HepG2 (cell line): Measurements from ENCODE around the gene MORC3. TPM values are rescaled to one million over a fixed set of nuclear protein-coding genes. Genes with fewer than 3 reads are reported as not detected.

ENCODE experiments used
- AFF4 ChIP-seq: sonication (generic); formaldehyde crosslinking; IDR thresholded peaks from 2 replicates; pipeline ENCODE4 v1.4.0; 2020; ENCODE audit warnings: missing genetic modification reagents
- EP300 ChIP-seq, 3 experiments: sonication (generic) in 1 of 3; formaldehyde crosslinking in 1 of 3; IDR thresholded peaks; 2 replicates each; pipeline versions ENCODE4 v1.5.1 to v1.6.1; 2011 to 2020; ENCODE audit warnings: low read depth in 2 of 3, low read length in 2 of 3, borderline replicate concordance in 1 of 3, improper control_type of control experiment in 1 of 3, mild to moderate bottlenecking in 1 of 3, missing genetic modification reagents in 1 of 3, moderate library complexity in 1 of 3
- ISX ChIP-seq: sonication (generic); formaldehyde crosslinking; conservative IDR thresholded peaks from 2 replicates; pipeline ENCODE4 v1.5.0; 2020; ENCODE audit warnings: missing genetic modification reagents
- MLLT10 ChIP-seq: sonication (generic); formaldehyde crosslinking; IDR thresholded peaks from 2 replicates; pipeline ENCODE4 v1.4.0; 2020; ENCODE audit warnings: missing genetic modification reagents
- RFXAP ChIP-seq: sonication (generic); formaldehyde crosslinking; IDR thresholded peaks from 2 replicates; pipeline ENCODE4 v1.4.0; 2020; ENCODE audit warnings: missing genetic modification reagents, borderline replicate concordance
- U2AF2 ChIP-seq: fragments of 200-400 bp; formaldehyde crosslinking; IDR thresholded peaks from 2 replicates; pipeline ENCODE4 v1.6.1; 2017; ENCODE audit warnings: low read depth, mild to moderate bottlenecking, low read length
- XBP1 ChIP-seq: sonication (generic); formaldehyde crosslinking; IDR thresholded peaks from 2 replicates; pipeline ENCODE4 v1.5.0; 2020; ENCODE audit warnings: missing genetic modification reagents
- ZKSCAN1 ChIP-seq: fragments of 150-350 bp; IDR thresholded peaks from 2 replicates; pipeline ENCODE4 v1.6.1; 2014; ENCODE audit warnings: low read length
- ZNF547 ChIP-seq: sonication (generic); formaldehyde crosslinking; IDR thresholded peaks from 2 replicates; pipeline ENCODE4 v1.5.1; 2020; ENCODE audit warnings: mild to moderate bottlenecking, missing genetic modification reagents
- ZNF644 ChIP-seq: IDR thresholded peaks from 2 replicates; pipeline ENCODE4 v1.6.1; 2016; ENCODE audit warnings: low read depth
- ZNF720 ChIP-seq: sonication (generic); formaldehyde crosslinking; IDR thresholded peaks from 2 replicates; pipeline ENCODE4 v1.4.0; 2020; ENCODE audit warnings: missing genetic modification reagents
- ZNF790 ChIP-seq: sonication (generic); formaldehyde crosslinking; IDR thresholded peaks from 2 replicates; pipeline ENCODE4 v1.8.0; 2022; ENCODE audit warnings: missing genetic modification reagents, mild to moderate bottlenecking, borderline replicate concordance
- ZSCAN30 ChIP-seq: sonication (generic); formaldehyde crosslinking; IDR thresholded peaks from 2 replicates; pipeline ENCODE4 v1.5.0; 2020; ENCODE audit warnings: mild to moderate bottlenecking, missing genetic modification reagents
- polyA plus RNA-seq, 8 experiments: library from polyadenylated mRNA; depleted of rRNA in 3 of 8; stranded (reverse) in 7 of 8; unstranded in 1 of 8; fragments of >200 nt; fragmentation: Illumina TruSeq in 4 of 8; extraction: Trizol in 4 of 8; gene quantifications; 2 replicates each; pipeline versions ENCODE4 v1.2.1 to v1.2.3, GENCODE V29; 2011 to 2016; ENCODE audit warnings: low read depth in 4 of 8, missing spikeins in 1 of 8, mixed read lengths in 1 of 8; ENCODE audit not compliant: insufficient read depth in 1 of 8
- total RNA-seq, 5 experiments: library from RNA; depleted of rRNA; stranded (reverse); fragments of >200 nt; fragmentation: Illumina TruSeq; extraction: Trizol; gene quantifications; 2 replicates each; pipeline ENCODE4 v1.2.3, GENCODE V29; 2016; ENCODE audit warnings: low read depth in 1 of 5
- TF ChIP-seq, protein P1 (sequence below): sonication (generic); formaldehyde crosslinking; IDR thresholded peaks from 2 replicates; pipeline ENCODE4 v1.8.1; 2023; ENCODE audit warnings: mild to moderate bottlenecking, inconsistent platforms, moderate library complexity, missing genetic modification reagents, borderline replicate concordance
- TF ChIP-seq, protein P2 (sequence below), 2 experiments: IDR thresholded peaks; 2 replicates each; pipeline ENCODE4 v1.6.1; 2011 to 2012; ENCODE audit warnings: low read length in 2 of 2, borderline replicate concordance in 1 of 2, low read depth in 1 of 2, mild to moderate bottlenecking in 1 of 2, moderate library complexity in 1 of 2
- TF ChIP-seq, protein P3 (sequence below): sonication (generic); formaldehyde crosslinking; IDR thresholded peaks from 2 replicates; pipeline ENCODE4; 2020; ENCODE audit warnings: missing genetic modification reagents, mild to moderate bottlenecking, borderline replicate concordance

The MORC3 gene
- total and polyA plus RNA-seq, 2 of the 13 experiments (the other 11 are each of a cell fraction or from before 2014, with no cell fraction given): 12.9 to 19.5 TPM

- TF ChIP-seq, protein P1, sequence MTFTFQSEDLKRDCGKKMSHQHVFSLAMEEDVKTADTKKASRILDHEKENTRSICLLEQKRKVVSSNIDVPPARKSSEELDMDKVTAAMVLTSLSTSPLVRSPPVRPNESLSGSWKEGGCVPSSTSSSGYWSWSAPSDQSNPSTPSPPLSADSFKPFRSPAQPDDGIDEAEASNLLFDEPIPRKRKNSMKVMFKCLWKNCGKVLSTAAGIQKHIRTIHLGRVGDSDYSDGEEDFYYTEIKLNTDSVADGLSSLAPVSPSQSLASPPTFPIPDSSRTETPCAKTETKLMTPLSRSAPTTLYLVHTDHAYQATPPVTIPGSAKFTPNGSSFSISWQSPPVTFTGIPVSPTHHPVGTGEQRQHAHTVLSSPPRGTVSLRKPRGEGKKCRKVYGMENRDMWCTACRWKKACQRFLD (CRISPR knock-in tag): no peak; the same call in 1 of the 2 replicates
- TF ChIP-seq MLLT10 (no peak), ZNF547 (CRISPR knock-in tag) (no peak; the same call in 1 of the 2 replicates), ZKSCAN1 (no peak), ZNF644 (CRISPR knock-in tag) (no peak), XBP1 (CRISPR knock-in tag) (no peak), RFXAP (CRISPR knock-in tag) (peak; percentile 43; the same call in 1 of the 2 replicates), U2AF2 (no peak), EP300 (IDR thresholded peaks at IDR 0.05; ENCODE audit: low read depth in 2 of 2, low read length in 2 of 2) (no peak), EP300 (CRISPR knock-in tag; IDR thresholded peaks at IDR 0.05; ENCODE audit: borderline replicate concordance) (no peak), AFF4 (CRISPR knock-in tag) (no peak; the same call in 1 of the 2 replicates), ZNF720 (no peak), ISX (no peak), ZNF790 (CRISPR knock-in tag) (no peak), ZSCAN30 (CRISPR knock-in tag) (no peak)
- TF ChIP-seq, protein P2, sequence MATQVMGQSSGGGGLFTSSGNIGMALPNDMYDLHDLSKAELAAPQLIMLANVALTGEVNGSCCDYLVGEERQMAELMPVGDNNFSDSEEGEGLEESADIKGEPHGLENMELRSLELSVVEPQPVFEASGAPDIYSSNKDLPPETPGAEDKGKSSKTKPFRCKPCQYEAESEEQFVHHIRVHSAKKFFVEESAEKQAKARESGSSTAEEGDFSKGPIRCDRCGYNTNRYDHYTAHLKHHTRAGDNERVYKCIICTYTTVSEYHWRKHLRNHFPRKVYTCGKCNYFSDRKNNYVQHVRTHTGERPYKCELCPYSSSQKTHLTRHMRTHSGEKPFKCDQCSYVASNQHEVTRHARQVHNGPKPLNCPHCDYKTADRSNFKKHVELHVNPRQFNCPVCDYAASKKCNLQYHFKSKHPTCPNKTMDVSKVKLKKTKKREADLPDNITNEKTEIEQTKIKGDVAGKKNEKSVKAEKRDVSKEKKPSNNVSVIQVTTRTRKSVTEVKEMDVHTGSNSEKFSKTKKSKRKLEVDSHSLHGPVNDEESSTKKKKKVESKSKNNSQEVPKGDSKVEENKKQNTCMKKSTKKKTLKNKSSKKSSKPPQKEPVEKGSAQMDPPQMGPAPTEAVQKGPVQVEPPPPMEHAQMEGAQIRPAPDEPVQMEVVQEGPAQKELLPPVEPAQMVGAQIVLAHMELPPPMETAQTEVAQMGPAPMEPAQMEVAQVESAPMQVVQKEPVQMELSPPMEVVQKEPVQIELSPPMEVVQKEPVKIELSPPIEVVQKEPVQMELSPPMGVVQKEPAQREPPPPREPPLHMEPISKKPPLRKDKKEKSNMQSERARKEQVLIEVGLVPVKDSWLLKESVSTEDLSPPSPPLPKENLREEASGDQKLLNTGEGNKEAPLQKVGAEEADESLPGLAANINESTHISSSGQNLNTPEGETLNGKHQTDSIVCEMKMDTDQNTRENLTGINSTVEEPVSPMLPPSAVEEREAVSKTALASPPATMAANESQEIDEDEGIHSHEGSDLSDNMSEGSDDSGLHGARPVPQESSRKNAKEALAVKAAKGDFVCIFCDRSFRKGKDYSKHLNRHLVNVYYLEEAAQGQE (IDR thresholded peaks at IDR 0.05; ENCODE audit: borderline replicate concordance in 1 of 2, low read depth in 1 of 2, low read length in 2 of 2): no peak
- TF ChIP-seq, protein P3, sequence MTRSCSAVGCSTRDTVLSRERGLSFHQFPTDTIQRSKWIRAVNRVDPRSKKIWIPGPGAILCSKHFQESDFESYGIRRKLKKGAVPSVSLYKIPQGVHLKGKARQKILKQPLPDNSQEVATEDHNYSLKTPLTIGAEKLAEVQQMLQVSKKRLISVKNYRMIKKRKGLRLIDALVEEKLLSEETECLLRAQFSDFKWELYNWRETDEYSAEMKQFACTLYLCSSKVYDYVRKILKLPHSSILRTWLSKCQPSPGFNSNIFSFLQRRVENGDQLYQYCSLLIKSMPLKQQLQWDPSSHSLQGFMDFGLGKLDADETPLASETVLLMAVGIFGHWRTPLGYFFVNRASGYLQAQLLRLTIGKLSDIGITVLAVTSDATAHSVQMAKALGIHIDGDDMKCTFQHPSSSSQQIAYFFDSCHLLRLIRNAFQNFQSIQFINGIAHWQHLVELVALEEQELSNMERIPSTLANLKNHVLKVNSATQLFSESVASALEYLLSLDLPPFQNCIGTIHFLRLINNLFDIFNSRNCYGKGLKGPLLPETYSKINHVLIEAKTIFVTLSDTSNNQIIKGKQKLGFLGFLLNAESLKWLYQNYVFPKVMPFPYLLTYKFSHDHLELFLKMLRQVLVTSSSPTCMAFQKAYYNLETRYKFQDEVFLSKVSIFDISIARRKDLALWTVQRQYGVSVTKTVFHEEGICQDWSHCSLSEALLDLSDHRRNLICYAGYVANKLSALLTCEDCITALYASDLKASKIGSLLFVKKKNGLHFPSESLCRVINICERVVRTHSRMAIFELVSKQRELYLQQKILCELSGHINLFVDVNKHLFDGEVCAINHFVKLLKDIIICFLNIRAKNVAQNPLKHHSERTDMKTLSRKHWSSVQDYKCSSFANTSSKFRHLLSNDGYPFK (CRISPR knock-in tag): no peak
Measured at GRCh38 chr21:36320421-36321324, 676 bp downstream of the MORC3 start (continued).
